ENCODE results near the gene MACROD1. TPM values are rescaled to one million over a fixed set of nuclear protein-coding genes. Genes with fewer than 3 reads are reported as not detected.

The MACROD1 gene
- total and polyA plus RNA-seq, 7 donors: 14.2 to 33.9 (median 23.3) TPM

- DNase-seq: no peak
- WGBS, 2 donors: 84 to 91% methylated on average over 23 of the region's 23 CpGs
- no peak overlapping the region for H3K27ac ChIP-seq
- no peaks in the 10 kb centered on the region for H3K36me3 ChIP-seq
- H3K27me3 ChIP-seq: no peaks in the 10 kb centered on the region
- no peaks in the 10 kb centered on the region for H3K9me3 ChIP-seq
- H3K4me3 ChIP-seq: no peak overlapping the region
- peaks cover 0 to 28% (median 10%) of the 10 kb centered on the region in 4 donors for H3K4me1 ChIP-seq
- no peak for TF ChIP-seq CTCF (IDR thresholded peaks at IDR 0.05)
- no peak for TF ChIP-seq EP300 (IDR thresholded peaks at IDR 0.05)
- no peak for TF ChIP-seq POLR2A (IDR thresholded peaks at IDR 0.05)
- TF ChIP-seq POLR2AphosphoS5 (IDR thresholded peaks at IDR 0.05): no peak
- intact Hi-C loops (cut with DNase I): no loop called here
Measured at GRCh38 chr11:64069401-64070313, 96.3 kb downstream of the MACROD1 start.

DNA sequence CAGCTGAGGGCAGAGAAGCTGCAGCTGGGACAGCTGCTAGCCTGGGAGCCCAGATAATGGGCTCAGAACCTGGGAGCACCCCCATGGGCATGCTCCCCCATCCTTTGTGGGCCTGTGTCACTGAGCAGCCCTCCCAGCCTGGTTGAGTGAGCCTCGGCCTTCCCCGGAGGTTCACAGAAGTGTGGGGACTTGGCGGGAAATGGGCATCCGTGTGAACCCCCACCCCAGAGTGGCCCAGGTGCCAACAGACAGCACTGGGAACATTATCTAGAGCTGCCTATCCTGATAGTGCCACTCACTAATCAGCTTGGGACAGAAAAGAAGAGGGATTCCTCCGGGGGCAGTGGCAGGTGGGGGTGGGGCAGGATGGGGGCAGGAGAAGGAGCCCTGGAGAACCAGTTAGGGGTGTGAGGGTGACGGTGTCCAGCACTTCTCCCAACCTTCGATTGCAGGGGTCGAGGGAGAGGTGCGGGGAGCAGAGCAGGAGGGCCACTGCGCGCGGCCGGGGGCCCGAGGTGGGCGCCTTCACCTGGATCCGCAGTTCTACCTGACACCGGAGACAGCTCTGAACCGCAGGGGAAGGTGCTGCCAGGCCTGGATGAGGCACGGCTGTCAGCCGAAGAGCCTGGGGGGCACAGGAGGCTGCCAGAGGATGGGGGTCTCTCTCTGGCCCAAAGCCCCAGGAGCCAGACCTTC lies 97.1 kb downstream of the MACROD1 start:
- no peaks in the 10 kb centered on the region for H3K27me3 ChIP-seq
- 89 to 96% methylated on average over 20 of the region's 20 CpGs for WGBS, 2 donors
- no peaks in the 10 kb centered on the region for H3K36me3 ChIP-seq
- H3K9me3 ChIP-seq: no peaks in the 10 kb centered on the region
- peaks cover 0 to 31% (median 15%) of the 10 kb centered on the region in 4 donors for H3K4me1 ChIP-seq
- TF ChIP-seq EP300 (IDR thresholded peaks at IDR 0.05) (no peak), POLR2A (IDR thresholded peaks at IDR 0.05) (no peak), POLR2AphosphoS5 (IDR thresholded peaks at IDR 0.05) (no peak), CTCF (IDR thresholded peaks at IDR 0.05) (no peak)
- H3K27ac ChIP-seq: no peak overlapping the region
- no peak overlapping the region for H3K4me3 ChIP-seq
- DNase-seq: no peak
- intact Hi-C loops (cut with DNase I): no loop called here

DNA sequence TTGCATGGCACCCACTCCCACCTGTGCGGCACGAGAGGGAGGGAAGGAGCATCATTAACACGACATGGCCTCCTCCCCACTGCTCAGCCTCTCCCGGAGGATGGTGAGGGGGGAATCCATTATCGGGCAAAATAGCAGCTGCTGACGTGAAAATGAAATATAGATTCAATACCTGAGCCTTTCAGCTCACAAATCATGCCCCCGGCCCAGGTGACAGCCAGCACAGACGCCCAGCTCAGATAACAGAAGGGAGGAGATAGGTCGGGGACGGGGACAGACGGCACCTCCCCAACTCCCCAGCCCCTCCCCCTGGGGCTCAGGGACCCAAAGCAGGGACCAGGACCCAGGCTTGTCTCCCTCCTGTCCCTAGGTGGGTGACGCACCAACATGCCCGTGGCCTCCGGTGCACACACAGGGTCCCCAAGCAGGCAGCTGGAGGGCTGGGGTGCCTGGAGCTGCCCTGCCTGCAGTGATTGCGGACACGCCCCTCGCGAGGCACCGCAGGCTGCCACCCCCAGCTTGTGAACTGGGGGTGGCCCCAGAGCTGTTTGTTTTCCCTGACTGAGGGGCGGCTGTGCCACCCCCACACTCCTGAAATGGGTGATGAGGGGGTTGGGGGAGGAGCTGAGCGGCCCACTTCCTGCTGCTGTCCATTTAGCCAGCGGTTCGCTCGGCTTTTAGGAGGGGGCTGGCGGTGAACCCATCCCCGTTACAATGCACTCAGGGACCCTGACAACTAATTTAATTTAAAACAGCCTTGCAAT lies 98.5 kb downstream of the MACROD1 start:
- no peak for TF ChIP-seq CTCF (IDR thresholded peaks at IDR 0.05)
- TF ChIP-seq POLR2A (IDR thresholded peaks at IDR 0.05): no peak
- TF ChIP-seq POLR2AphosphoS5 (IDR thresholded peaks at IDR 0.05): no peak
- no peak for TF ChIP-seq EP300 (IDR thresholded peaks at IDR 0.05)
- H3K27me3 ChIP-seq: no peaks in the 10 kb centered on the region
- intact Hi-C loops (cut with DNase I): no loop called here
- WGBS, 2 donors: 72 to 83% methylated on average over 26 of the region's 26 CpGs
- no peak for DNase-seq
- H3K4me3 ChIP-seq: no peak overlapping the region
- H3K27ac ChIP-seq: no peak overlapping the region
- H3K36me3 ChIP-seq: no peaks in the 10 kb centered on the region
- H3K9me3 ChIP-seq: no peaks in the 10 kb centered on the region
- H3K4me1 ChIP-seq: peaks cover 0 to 29% (median 13%) of the 10 kb centered on the region in 4 donors

GRCh38 chr11:64065712-64066111 lies 100.2 kb downstream of the MACROD1 start:
- H3K27ac ChIP-seq: no peak overlapping the region
- no peaks in the 10 kb centered on the region for H3K9me3 ChIP-seq
- intact Hi-C loops (cut with DNase I): no loop called here
- DNase-seq: no peak
- no peak for TF ChIP-seq EP300 (IDR thresholded peaks at IDR 0.05)
- H3K4me3 ChIP-seq: no peak overlapping the region
- H3K36me3 ChIP-seq: no peaks in the 10 kb centered on the region
- WGBS, 2 donors: 90 to 95% methylated on average over 10 of the region's 10 CpGs
- H3K4me1 ChIP-seq: peaks cover 0 to 26% (median 15%) of the 10 kb centered on the region in 4 donors
- H3K27me3 ChIP-seq: no peaks in the 10 kb centered on the region

- Histone ChIP-seq H3K36me3 (no peaks in the 10 kb centered on the region), H3K4me1 (peaks cover 0 to 32% (median 18%) of the 10 kb centered on the region in 4 donors), H3K27me3 (no peaks in the 10 kb centered on the region), H3K27ac (peak overlapping the region in 1 of 4 donors; percentile 30), H3K4me3 (no peak overlapping the region), H3K9me3 (no peaks in the 10 kb centered on the region)
- DNase-seq: no peak
- WGBS, 2 donors: 96 to 98% methylated on average over 11 of the region's 11 CpGs
- intact Hi-C loops (cut with DNase I): no loop called here
- TF ChIP-seq POLR2AphosphoS5 (IDR thresholded peaks at IDR 0.05): no peak
- TF ChIP-seq POLR2A (IDR thresholded peaks at IDR 0.05): no peak
- no peak for TF ChIP-seq CTCF (IDR thresholded peaks at IDR 0.05)
- TF ChIP-seq EP300 (IDR thresholded peaks at IDR 0.05): no peak
Measured at GRCh38 chr11:64065141-64065465, 100.8 kb downstream of the MACROD1 start.
